ENCODE data around the gene GATA5.

GATA5 gene

DNA sequence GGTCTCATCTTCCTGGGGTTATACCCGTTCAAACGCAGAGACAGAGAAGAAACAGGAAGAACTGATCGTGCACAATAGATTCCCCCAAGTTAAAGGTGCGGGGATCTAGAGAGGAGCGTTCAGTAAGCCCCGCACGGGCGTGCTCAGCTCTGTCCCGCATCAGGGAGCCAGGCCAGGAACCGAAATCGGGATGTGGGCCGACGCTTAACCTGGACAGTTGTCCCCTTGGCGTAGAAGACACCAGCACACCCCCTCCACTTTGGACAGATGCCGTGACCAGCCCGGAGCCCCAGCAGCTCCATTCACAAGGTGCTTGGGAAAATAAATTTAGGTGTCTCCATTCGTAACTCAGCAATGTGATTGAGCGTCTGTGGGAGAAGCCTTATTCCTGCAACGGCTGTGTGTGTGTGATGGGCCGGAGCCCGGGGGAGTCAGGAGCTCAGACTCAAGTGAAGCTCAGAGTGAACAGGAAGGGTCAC lies 24.0 kb upstream of the GATA5 start:
- no peak for FAIRE-seq
- TF ChIP-seq, protein P1, sequence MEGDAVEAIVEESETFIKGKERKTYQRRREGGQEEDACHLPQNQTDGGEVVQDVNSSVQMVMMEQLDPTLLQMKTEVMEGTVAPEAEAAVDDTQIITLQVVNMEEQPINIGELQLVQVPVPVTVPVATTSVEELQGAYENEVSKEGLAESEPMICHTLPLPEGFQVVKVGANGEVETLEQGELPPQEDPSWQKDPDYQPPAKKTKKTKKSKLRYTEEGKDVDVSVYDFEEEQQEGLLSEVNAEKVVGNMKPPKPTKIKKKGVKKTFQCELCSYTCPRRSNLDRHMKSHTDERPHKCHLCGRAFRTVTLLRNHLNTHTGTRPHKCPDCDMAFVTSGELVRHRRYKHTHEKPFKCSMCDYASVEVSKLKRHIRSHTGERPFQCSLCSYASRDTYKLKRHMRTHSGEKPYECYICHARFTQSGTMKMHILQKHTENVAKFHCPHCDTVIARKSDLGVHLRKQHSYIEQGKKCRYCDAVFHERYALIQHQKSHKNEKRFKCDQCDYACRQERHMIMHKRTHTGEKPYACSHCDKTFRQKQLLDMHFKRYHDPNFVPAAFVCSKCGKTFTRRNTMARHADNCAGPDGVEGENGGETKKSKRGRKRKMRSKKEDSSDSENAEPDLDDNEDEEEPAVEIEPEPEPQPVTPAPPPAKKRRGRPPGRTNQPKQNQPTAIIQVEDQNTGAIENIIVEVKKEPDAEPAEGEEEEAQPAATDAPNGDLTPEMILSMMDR (IDR thresholded peaks at IDR 0.05; ENCODE audit: insufficient read depth, missing control alignments) = no peak
- DNase-seq (ENCODE audit: insufficient read length, low spot score) = no peak

DNA sequence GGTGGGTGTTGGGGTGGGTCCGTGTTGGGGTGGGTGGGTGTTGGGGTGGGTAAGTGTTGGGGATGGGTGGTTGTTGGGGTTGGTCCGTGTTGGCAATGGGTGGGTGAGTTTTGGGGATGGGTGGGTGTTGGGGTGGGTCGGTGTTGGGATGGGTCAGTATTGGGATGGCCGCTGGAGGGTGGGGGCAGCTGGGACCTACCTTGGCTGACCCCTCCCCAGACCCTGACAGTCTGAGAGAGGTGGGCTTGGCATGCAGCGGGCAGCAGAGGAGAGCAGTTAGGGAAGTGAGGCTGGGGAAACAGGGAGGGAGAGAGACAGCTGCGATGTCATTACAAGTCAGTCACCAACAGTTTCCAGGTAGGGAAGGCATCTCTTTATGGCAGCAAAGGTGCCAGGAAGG lies 23.1 kb upstream of the GATA5 start:
- FAIRE-seq (no peak), DNase-seq (ENCODE audit: insufficient read length, low spot score) (no peak)
- TF ChIP-seq, protein P1 (IDR thresholded peaks at IDR 0.05; ENCODE audit: insufficient read depth, missing control alignments) = no peak

DNA sequence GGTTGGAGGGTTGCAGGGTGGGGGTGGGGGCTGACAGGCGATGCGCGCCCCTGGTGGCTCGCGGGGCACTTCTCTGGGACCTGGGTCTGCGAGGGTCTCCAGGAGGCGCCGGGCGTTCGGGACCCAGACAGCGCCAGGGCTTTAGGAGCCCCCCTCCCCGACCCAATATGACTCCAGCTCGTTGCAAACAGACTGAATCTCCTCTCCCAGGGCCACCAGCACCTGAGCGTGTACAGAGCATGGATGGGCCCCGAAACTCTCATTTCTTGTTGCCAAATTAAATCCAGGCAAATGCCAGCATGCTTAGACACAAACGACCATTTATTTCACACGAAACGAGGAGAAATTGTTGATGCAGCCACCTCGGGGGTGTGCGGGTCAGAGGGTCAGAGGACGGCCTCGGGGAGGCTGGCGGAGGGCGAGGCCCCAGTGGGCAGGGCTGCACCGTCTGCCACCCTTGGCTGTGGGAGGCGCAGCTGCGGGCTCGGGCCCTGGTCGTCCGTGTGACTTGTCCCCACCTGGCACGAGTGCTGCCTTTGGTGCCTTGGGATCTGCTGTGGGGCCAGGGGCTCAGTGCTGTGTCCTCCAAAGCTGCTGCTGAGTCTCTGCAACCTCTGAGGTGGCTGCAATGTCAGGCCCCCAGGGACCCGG lies 20.9 kb upstream of the GATA5 start:
- DNase-seq (ENCODE audit: insufficient read length, low spot score) = peak; percentile 95
- no peak for FAIRE-seq
- TF ChIP-seq, protein P1 (IDR thresholded peaks at IDR 0.05; ENCODE audit: insufficient read depth, missing control alignments) = peak; percentile 36

DNA sequence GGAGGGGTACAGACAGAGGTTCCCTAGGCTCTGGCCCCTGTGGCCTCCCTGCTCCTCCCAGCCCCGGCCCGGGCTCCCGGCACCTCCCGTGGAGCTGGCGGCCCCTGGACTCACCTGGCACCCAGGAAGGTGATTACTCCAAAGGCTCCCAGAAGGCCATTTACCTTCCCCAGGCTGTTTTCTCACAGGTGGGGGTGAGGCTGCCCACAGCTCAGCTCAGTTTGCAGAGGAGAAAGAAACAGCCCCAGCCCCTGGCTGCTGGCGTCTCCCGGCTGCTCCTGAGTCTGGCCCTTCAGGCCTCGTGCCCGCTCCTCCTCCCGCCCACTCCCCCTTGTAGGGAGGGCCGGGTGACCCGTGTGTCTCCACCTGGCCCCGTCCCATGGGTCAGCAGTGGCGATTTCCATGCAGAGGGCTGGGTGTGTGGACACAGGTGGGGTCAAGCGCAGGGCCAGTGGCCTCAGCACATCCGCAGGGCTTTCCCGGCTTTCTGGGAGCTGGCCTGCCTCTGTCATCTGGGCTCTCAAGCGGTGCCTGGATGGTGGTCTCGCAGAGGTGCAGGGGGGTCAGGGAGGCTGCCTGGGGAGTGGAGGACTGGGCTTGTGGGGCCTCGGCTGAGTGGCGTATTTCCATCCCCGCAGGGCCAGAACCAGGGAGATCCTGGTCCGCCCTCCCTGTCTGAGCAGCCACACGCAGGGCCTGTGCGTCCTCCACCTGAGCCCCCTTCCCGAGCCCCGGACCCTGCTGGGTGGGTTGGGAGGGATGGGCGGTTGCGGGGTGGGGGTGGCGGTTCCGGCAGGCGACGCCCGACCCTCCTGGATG lies 20.2 kb upstream of the GATA5 start:
- TF ChIP-seq, protein P1 (IDR thresholded peaks at IDR 0.05; ENCODE audit: insufficient read depth, missing control alignments) = no peak
- FAIRE-seq (no peak), DNase-seq (ENCODE audit: insufficient read length, low spot score) (no peak)

DNA sequence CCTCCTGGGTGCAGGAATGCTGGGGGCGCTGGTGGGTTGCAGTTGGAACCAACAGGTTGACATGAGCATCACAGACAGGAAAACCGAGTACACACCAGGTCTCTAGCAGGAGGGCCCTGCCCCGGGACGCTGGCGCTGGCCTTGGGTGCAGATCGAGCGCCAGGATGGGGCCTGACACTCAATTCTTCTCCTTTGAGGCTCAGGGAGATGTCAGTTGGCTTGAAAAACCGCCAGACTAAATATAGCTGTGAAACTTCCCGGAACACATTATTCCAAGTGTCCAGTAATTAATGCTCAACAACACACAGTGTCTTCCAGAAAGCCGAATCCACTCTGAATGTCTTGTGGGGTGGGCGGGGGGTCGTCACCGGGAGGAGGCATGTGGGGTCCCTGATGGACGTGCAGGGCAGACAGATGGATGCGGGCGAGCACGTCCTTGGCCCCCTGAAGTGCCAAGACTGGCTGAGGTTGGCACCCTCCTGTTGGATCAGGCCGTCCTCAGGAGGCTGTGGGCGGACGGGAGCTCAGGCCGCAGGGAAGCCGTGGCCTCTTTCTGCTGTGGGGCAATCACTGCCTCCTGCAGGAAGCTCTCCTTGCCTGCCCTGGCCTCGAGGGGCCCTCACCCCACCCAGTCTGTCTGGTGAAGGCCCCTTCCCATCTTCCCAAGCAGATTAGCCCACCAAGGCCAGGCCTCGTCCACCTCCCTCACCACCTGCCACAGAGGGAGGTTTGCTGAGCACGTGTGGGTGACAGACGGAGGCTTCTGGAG lies 19.4 kb upstream of the GATA5 start:
- no peak for FAIRE-seq
- TF ChIP-seq, protein P1 (IDR thresholded peaks at IDR 0.05; ENCODE audit: insufficient read depth, missing control alignments) = no peak

DNA sequence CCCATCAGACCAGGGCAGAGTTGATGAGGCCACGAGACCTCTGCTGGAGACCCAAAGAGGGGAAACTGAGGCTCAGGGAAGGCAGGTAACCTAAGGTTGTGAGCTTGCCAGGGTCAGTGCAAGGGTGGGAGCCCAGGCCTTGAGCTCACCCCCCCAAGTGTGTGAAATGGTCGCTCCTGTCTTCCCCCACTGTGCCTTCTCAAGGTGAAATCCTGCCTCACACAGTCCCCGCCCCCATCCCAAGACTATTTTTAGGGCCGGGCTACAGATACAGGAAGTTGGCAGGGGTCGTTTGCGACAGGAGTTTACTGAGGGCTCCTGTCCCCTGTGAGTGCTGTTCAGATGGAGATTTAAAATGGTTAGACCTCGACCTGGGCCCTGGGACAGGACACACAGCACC lies 18.7 kb upstream of the GATA5 start:
- TF ChIP-seq, protein P1 (IDR thresholded peaks at IDR 0.05; ENCODE audit: insufficient read depth, missing control alignments) = no peak
- FAIRE-seq = no peak
- DNase-seq (ENCODE audit: insufficient read length, low spot score) = no peak

More for the DNA sequence above, 19.4 kb upstream of the GATA5 start:
- DNase-seq (ENCODE audit: insufficient read length, low spot score) = no peak
